Epithelial cell of proximal tubule (primary cell): ENCODE data around the gene PSKH1. TPM values are rescaled to one million over a fixed set of nuclear protein-coding genes. Genes with fewer than 3 reads are reported as not detected.
A peak's percentile ranks its signal among the peaks of the same experiment; 100 is the strongest.
"Not testable (repeated sequence)": the region's sequence is repeated elsewhere in the genome, so short reads cannot be mapped to it uniquely, and the experiment has no call there.

Experiments used
- DNase-seq: peaks from one replicate; pipeline ENCODE4 v3.0.0-alpha.2; 2011; ENCODE audit warnings: low read depth
- H3K4me3 ChIP-seq: 2 replicates; pipeline ENCODE4 v1.5.1; 2011; ENCODE audit warnings: low read depth, mild to moderate bottlenecking, low read length
- CTCF ChIP-seq: conservative IDR thresholded peaks from 2 replicates; pipeline ENCODE4 v1.5.1; 2012; ENCODE audit warnings: low read depth, mild to moderate bottlenecking, low read length
- total RNA-seq: library from RNA; depleted of rRNA; stranded (reverse); fragments of >200 nt; gene quantifications from 2 replicates; pipeline ENCODE4 v1.2.3, GENCODE V29; 2015

The PSKH1 gene
- total RNA-seq, 1 donor from 2014 or later = 6.7 TPM

- no peak for DNase-seq
- no peak for TF ChIP-seq CTCF
- peak overlapping the region; percentile 72 for H3K4me3 ChIP-seq
These were observed 73.6 kb downstream of the PSKH1 start for GRCh38 chr16:67966549-67967182.

GRCh38 chr16:67967183-67967957 is 74.3 kb downstream of the PSKH1 start:
- no peak for DNase-seq
- peak overlapping the region; percentile 72 for H3K4me3 ChIP-seq
- no peak for TF ChIP-seq CTCF

GRCh38 chr16:67967958-67968399 is 74.9 kb downstream of the PSKH1 start:
- DNase-seq = no peak
- H3K4me3 ChIP-seq = peak overlapping the region; percentile 72
- no peak for TF ChIP-seq CTCF

- H3K4me3 ChIP-seq = peak within 1 kb of the TSS; percentile 72
- TF ChIP-seq CTCF = no peak
- DNase-seq = no peak
These were observed 75.6 kb downstream of the PSKH1 start, which contains the start of gene SLC12A4 for GRCh38 chr16:67968400-67969253. SLC12A4 (minus strand) TSS chr16:67968637; CDS start chr16:67968553, 84 bp downstream.

- H3K4me3 ChIP-seq = peak overlapping the region; percentile 72
- no peak for TF ChIP-seq CTCF
- DNase-seq = no peak
These were observed 76.4 kb downstream of the PSKH1 start for GRCh38 chr16:67969254-67970039.

GRCh38 chr16:67971111-67971510 is 78.1 kb downstream of the PSKH1 start:
- no peak for TF ChIP-seq CTCF
- H3K4me3 ChIP-seq = no peak overlapping the region
- no peak for DNase-seq

- DNase-seq, H3K4me3 ChIP-seq: not testable (repeated sequence)
These were observed 79.2 kb downstream of the PSKH1 start for GRCh38 chr16:67972285-67972684.
